Measurements from ENCODE around the gene RBBP5.

Gene RBBP5

GRCh38 chr1:205053296-205053695 lies 68.5 kb downstream of the RBBP5 start:
- no peak for DNase-seq

- no peak for DNase-seq
These were observed 69.1 kb downstream of the RBBP5 start for GRCh38 chr1:205052690-205053089.

GRCh38 chr1:205049479-205049878 lies 72.3 kb downstream of the RBBP5 start:
- no peak for DNase-seq

DNA sequence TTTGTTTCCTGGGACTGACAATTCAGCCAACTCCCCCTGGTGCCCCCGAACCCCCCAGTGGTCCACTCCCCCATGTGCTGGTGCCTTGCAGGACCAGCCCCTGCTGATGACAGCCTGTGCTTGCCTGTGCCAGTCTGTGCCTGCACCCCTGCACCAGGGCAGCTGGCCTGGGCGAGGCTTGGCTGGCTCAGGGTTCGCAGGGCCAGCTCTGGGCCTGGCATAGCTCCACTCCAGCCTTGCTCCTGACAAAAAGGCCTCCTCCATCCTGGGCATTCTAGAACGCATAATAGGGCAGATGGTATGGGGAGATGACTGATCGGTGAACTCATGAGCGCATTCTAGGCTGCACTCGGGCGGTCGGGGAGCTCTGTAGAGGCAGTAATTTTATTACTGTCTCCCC lies 73.4 kb downstream of the RBBP5 start:
- no peak for DNase-seq

- DNase-seq: no peak
These were observed 74.0 kb downstream of the RBBP5 start for GRCh38 chr1:205047764-205048231.

DNA sequence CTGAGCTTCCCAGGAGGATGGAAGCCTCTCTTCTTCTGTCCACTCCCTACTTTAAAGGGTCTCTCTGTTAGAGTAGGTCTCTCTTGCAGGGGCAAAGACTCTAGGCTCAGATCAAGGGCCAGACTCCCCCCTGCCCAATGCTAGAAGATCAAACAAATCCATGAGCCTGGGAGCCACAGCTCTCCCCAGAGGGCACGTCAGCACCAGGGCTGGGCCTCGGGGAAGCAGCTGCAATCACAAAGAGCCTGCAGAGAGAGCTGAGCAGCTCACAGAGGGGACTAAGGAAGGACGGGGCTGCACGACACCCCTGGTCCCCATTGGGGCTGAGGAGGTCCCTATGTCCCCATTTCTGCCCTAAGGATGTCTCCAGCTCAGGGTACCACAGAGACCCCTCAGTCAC lies 74.9 kb downstream of the RBBP5 start:
- no peak for DNase-seq

- no peak for DNase-seq
These were observed 76.6 kb downstream of the RBBP5 start for GRCh38 chr1:205045146-205045545.

DNA sequence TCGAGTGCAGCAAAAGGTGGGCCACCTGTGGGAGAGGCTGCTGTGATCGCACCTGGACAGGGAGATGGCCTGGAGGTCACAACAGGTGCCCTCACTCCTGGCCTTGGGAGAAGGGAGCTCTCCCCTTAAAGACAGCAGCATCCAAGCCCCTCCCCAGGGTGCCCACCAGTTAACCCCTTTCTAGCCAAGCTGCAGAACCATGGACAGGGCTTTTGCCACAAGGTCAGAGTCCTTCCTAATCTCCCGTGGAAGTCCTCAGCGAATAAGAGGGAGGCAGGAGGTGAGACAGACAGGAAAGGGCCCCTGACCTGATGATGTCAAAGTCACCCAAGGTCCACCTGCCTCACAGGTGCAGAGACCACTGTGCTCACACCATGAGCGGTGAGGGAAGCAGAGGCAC lies 77.0 kb downstream of the RBBP5 start:
- no peak for DNase-seq

GRCh38 chr1:205043866-205044265 lies 77.9 kb downstream of the RBBP5 start:
- no peak for DNase-seq

DNA sequence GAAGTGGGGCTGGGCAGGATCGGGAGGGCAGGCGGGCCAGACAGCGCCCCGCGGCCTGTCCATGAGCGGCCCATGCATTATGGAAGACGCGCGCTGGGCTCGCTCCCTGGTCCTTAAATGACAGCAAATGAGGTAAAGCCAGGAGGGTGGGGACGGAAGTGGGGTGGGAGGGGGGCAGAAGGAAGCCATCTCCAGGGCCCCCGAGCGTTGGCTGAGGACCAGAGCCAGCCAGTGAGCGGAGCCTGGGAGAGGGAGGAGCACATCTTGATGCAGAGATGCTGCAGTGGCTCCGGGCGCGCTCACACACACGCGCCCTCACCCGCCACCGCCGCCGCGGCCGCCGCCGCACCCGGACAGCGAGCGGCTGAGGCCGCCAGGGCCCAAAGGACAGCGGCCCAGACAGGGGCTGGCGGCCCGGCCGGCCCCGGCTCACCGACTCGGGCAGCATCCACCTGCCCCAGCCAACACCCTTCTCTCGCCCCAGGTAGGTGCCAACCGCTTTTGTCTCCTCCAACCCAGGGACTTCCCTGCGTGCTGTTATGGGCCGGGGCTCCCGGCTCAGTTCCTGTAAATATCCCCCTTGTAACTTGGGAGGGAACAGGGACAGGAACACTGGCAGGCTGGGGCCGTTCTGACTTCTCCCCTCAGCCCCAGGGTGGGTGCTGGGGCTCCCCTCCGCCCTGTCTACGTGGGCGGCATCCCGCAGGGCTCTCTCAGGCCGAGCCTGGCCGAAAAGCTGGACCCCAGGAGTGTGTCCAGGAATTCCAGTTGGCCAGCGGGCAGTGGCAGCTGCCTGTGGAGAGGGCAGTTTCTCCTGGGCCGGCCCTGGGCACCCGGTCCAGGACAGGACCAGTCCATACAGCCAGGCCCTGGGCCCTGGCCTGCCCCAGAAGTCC lies 78.6 kb downstream of the RBBP5 start, which contains the start of gene CNTN2:
Gene CNTN2, plus strand, starts transcription at position 302 of the 896 bp plus-strand sequence. CDS start 9,974 bp downstream, outside the sequence.
- no peak for DNase-seq

DNA sequence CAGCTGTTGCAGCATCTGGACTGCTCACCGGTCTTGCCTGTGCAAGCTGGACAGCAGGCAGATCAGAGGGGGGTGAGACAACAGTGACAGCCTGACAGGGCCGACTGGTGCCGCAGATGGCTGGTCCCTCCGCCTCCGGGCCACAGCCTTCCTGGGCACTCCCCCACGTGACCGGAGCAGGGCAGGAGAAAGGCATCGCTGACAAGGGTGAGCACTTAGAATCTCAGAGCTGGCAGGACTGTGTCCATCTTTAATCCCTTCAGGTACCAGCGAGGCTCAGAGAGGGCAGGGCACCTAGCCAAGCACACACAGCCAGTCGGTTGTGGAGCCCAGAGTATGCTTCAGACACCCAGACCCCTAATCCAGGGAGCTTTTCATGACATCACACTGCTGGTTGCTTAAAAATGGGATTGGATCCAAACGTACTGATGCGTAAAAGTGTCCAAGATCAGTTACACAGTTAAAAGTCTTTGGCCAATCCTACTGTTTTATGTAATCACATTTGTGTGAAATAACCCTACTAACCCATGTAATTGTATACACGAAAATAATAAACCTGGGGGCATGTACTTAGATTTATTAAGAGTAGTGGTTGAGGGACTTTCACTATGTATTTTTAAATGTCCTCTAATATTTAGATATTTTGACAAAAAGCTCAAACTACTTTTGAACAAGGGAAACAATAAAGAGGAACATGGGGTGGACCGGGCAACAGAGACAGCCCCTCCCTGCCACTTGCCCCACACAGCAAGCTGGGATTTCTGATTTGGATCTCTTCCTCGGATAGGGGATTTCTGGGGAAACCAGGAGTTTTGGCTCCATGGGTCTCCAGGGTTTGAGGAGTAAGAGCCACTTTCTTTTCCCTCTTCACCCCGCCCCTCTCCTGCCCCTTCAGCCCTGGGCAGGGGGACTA lies 79.5 kb downstream of the RBBP5 start:
- DNase-seq: no peak

DNA sequence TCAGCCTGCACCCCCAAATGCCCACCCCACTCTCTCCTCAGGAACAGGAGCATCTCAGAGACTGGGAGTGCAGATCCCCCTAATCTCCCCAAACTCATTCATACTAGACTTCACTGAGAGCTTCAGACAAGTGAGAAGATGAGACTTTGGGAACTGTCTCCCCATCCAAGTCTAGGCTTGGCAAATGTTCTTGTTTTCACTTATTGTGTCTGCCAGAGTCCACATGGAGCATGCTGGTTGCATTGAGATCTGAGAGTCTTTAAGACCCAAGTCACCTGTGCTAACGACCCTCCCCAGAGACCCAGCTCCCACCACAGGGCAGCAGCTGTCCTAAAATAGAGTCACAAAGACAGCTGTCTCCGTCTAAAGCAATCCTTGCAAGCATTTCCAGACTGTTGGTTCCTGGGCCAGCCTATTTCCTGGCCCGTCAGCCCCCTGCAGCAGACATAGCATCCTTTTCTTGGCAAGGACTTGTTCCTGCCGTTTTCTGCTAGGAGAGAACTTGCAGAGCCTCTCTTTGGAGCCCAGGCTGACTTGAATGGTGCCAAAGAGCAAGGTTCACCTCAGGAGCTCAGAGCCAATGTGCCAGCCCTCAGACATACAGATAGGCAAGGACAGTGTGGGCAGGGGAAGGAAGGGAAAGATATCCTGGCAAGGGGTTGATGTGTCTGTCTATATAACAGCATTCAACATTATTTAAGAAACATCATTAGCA lies 80.6 kb downstream of the RBBP5 start:
- no peak for DNase-seq

DNA sequence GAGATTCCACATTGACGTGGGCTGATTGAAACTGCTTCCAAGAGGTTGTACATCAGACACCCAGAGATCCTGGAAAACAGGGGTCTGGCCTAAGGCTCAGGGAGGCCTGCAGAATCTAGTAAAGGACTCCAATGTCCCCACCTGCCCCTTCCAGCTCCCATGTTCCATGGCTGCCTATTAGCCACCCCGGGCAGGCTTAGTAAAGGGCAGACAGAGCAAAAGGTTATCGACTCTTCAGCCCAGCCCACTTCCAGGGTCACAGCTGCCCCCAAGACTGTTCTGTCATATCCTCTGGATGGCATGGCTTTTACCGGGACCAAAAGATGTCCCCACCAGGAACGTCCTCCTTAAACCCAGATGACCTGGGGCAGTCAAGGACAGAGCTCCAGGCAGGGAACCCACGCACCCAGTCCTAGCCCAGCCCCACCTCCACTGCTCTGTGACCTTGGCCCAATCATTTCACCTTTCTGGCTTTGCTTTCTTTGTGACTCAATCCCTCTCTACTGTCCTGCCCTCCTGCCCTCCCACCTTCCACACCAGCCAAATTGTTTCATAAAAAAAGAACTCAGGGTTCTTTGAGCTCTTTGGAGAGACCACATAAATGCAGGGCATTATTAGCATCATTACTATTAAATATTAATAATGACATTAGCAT lies 83.5 kb downstream of the RBBP5 start:
- no peak for DNase-seq

GRCh38 chr1:205037539-205037938 lies 84.2 kb downstream of the RBBP5 start:
- no peak for DNase-seq

Measured in CD4-positive, alpha-beta T cell treated with Interleukin-21 for 1 hour (primary cell).